ENCODE results near the gene SMTNL1.

Gene SMTNL1

GRCh38 chr11:57596266-57596885 is 59.0 kb downstream of the SMTNL1 start:
- no peak for DNase-seq

GRCh38 chr11:57597461-57597915 is 60.1 kb downstream of the SMTNL1 start, which contains the start of gene SERPING1:
TSS of gene SERPING1 (plus strand) at chr11:57597685. CDS start at chr11:57598271, 586 bp downstream.
- no peak for DNase-seq

- DNase-seq, result no peak
Observed at GRCh38 chr11:57597916-57598830, 60.8 kb downstream of the SMTNL1 start.

- DNase-seq, result no peak
Observed at GRCh38 chr11:57598831-57599155, 61.4 kb downstream of the SMTNL1 start.

- DNase-seq, result no peak
Observed at GRCh38 chr11:57599381-57599780, 62.0 kb downstream of the SMTNL1 start.

All from NCI-H187 (cell line).